HUES6 (cell line): ENCODE results near the gene SMYD3.
"Not testable (repeated sequence)": the region's sequence is repeated elsewhere in the genome, so short reads cannot be mapped to it uniquely, and the experiment has no call there.

Experiments used
- H3K27ac ChIP-seq: 2 replicates; pipeline ENCODE4 v1.7.0; 2013; ENCODE audit warnings: low read depth, mild to moderate bottlenecking, low read length, inconsistent platforms
- H3K27me3 ChIP-seq: 2 replicates; pipeline ENCODE4 v1.6.1; 2013; ENCODE audit warnings: low read length; ENCODE audit not compliant: control insufficient read depth, insufficient read depth
- H3K36me3 ChIP-seq: 2 replicates; pipeline ENCODE4 v1.6.1; 2013; ENCODE audit warnings: low read length; ENCODE audit not compliant: control insufficient read depth, insufficient read depth
- H3K4me1 ChIP-seq: 2 replicates; pipeline ENCODE4 v1.6.1; 2013; ENCODE audit warnings: low read length; ENCODE audit not compliant: control insufficient read depth, insufficient read depth
- H3K4me3 ChIP-seq: 2 replicates; pipeline ENCODE4 v1.5.1; 2013; ENCODE audit warnings: low read depth, low read length
- H3K9ac ChIP-seq: one replicate; pipeline ENCODE4 v1.6.1; 2013; ENCODE audit warnings: mild to moderate bottlenecking, low read length
- H3K9me3 ChIP-seq: 2 replicates; pipeline ENCODE4 v1.6.1; 2013; ENCODE audit warnings: low read depth, low read length; ENCODE audit not compliant: control insufficient read depth, insufficient read depth

The SMYD3 gene

DNA sequence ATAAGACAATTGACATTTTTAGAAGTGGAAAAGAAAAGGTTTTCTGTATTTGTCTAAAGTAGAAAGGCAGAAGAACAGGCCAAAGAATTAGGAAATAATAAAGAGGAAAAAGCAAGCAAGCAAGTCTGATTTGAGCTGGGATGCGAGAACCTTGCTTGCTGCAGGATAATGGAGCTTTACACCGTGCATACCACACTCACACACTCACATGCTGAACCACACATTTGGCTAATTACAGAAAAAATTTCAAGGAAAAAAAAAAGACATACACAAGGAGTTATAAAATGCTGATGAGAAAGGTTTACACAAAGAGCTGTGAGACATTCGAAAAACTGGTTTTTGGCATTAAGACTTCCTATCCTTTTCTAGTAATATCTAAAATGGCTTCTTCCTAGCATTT lies 758.4 kb downstream of the SMYD3 start:
- Histone ChIP-seq H3K36me3 (no peaks in the 10 kb centered on the region), H3K27me3 (no peaks in the 10 kb centered on the region), H3K4me1 (peaks cover 7% of the 10 kb centered on the region), H3K27ac (no peak overlapping the region), H3K9ac (no peak overlapping the region), H3K9me3 (no peaks in the 10 kb centered on the region), H3K4me3 (no peak overlapping the region)

DNA sequence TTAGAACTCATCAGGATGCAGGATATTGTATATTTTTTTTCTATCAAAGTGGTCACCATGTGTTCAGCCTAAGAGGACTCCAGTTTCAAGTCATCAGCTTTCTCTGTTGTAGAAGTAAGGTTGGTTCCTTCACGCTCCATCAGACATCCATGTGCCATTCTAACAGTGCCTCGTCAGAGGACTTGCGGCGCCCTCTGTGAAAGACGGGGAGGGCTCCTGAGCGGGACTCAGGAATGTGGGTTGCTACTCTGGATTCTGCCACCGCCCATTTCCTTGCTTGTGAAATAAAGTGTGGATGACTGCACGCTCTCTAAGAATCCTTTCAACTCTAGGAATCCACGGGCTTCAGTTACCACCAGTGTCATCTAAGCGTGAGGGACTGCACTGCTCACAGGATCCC lies 758.8 kb downstream of the SMYD3 start:
- Histone ChIP-seq H3K4me1 (peaks cover 7% of the 10 kb centered on the region), H3K36me3 (no peaks in the 10 kb centered on the region), H3K27me3 (no peaks in the 10 kb centered on the region), H3K27ac (no peak overlapping the region), H3K4me3 (no peak overlapping the region), H3K9me3 (no peaks in the 10 kb centered on the region), H3K9ac (no peak overlapping the region)

DNA sequence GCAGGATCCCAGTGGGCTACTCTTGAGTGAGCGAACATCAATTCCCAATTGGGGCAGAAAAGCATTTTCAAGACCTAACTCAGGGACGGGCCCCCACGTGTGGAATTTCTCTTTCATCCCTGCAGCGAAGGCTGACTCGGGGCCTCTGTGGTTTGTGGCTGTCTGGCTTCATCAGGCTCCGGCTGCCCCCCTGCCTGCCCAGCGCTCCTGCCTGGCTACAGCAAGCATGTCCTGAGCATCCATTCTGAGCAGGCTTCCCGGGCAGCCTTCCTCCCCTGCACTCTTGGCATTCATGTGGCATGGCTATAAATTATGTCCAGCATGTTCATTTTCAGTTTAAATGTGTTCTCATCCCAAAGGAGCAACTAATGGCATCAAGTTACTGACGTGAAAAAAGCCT lies 764.2 kb downstream of the SMYD3 start:
- Histone ChIP-seq H3K36me3 (no peaks in the 10 kb centered on the region), H3K27ac (no peak overlapping the region), H3K4me1 (no peaks in the 10 kb centered on the region), H3K9me3 (no peaks in the 10 kb centered on the region), H3K4me3 (no peak overlapping the region), H3K9ac (no peak overlapping the region), H3K27me3 (no peaks in the 10 kb centered on the region)

DNA sequence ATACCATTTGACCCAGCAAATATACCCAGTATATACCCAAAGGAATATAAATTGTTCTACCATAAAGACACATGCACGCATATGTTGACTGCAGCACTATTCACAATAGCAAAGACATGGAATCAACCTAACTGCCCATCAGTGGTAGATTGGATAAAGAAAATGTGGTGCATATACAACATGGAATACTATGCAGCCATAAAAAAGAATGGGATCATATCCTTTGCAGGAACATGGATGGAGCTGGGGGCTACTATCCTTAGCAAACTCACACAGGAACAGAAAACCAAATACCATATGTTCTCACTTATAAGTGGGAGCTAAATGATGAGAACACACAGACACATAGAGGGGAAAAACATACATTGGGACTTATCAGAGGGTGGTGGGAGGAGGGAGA lies 766.7 kb downstream of the SMYD3 start:
- not testable (repeated sequence) for H3K27me3 ChIP-seq, H3K4me3 ChIP-seq, H3K27ac ChIP-seq, H3K9me3 ChIP-seq, H3K9ac ChIP-seq, H3K4me1 ChIP-seq, H3K36me3 ChIP-seq

DNA sequence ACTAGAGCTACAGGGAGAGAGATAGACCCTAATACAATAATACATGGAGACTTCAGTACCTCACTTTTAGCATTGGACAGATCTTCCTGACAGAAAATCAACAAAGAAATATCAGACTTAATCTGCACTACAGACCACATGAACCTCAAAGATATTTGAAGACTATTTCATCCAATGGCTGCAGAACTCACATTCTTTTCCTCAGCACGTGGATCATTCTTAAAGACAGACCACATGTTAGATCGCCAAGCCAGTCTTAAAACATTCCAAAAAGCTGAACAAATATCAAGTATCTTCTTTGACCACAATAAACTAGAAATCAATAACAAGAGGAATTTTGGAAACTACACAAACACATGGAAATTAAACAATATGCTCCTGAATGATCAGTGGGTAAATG lies 776.3 kb downstream of the SMYD3 start:
- no peak overlapping the region for H3K4me3 ChIP-seq
- no peaks in the 10 kb centered on the region for H3K27me3 ChIP-seq
- no peak overlapping the region for H3K9ac ChIP-seq

DNA sequence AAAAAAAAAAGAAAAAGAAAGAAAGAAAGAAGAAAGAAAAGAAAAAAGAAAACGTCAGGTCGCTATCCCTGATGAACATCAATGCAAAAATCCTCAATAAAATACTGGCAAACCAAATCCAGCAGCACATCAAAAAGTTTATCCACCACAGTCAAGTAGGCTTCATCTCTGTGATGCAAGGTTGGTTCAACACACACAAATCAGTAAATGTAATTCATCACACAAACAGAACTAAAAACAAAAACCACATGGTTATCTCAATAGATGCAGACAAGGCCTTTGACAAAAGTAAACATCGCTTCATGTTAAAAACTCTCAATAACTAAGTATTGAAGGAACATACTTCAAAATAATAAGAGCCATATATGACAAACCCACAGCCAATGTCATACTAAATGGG lies 779.0 kb downstream of the SMYD3 start:
- not testable (repeated sequence) for H3K9me3 ChIP-seq, H3K4me1 ChIP-seq, H3K27ac ChIP-seq, H3K36me3 ChIP-seq, H3K4me3 ChIP-seq, H3K27me3 ChIP-seq, H3K9ac ChIP-seq

More for the DNA sequence above, 776.3 kb downstream of the SMYD3 start:
- Histone ChIP-seq H3K36me3 (no peaks in the 10 kb centered on the region), H3K27ac (no peak overlapping the region), H3K9me3 (peaks cover 5% of the 10 kb centered on the region; the same call in 1 of the 2 replicates), H3K4me1 (no peaks in the 10 kb centered on the region)

DNA sequence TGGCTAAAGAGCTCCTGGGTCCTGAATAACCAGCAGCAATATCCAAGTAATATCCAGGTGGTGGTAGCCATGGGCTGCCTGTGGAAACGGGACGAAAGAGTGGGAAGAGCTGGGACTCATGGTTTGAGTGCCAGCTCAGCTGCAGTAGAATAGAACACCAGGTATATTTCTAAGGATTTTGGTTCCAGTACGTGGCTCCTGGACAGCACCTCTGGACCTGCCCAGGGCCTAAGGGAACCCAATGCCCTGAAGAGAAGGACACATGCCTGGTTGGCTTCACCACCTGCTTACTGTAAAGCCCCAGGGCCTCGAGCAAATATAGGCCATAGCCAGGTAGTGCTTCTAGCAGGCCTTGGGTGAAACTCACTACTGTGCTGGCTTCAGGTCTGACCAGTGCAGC lies 785.6 kb downstream of the SMYD3 start:
- Histone ChIP-seq H3K9ac (no peak overlapping the region), H3K4me3 (no peak overlapping the region), H3K4me1 (no peaks in the 10 kb centered on the region), H3K36me3 (no peaks in the 10 kb centered on the region), H3K27ac (no peak overlapping the region), H3K9me3 (no peaks in the 10 kb centered on the region), H3K27me3 (no peaks in the 10 kb centered on the region)

DNA sequence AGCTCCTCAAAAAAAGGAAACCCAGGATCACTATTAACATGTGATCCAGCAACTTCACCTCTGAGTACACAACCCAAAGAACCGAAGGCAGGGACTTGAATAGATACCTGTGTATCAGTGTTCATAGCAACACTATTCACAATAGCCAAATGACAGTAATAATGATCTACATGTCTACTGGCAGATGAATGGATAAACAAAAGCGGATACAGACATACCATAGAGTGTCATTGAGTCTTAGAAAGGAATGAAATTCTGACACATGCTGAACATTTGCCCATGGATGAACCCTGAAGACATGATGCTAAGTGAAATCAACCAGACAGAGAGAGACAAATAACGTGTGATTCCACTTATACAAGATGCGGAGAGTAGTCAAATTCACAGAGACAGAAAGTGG lies 788.1 kb downstream of the SMYD3 start:
- Histone ChIP-seq H3K27ac (no peak overlapping the region), H3K4me1 (no peaks in the 10 kb centered on the region), H3K9ac (no peak overlapping the region), H3K9me3 (no peaks in the 10 kb centered on the region), H3K4me3 (no peak overlapping the region), H3K27me3 (no peaks in the 10 kb centered on the region), H3K36me3 (no peaks in the 10 kb centered on the region)

DNA sequence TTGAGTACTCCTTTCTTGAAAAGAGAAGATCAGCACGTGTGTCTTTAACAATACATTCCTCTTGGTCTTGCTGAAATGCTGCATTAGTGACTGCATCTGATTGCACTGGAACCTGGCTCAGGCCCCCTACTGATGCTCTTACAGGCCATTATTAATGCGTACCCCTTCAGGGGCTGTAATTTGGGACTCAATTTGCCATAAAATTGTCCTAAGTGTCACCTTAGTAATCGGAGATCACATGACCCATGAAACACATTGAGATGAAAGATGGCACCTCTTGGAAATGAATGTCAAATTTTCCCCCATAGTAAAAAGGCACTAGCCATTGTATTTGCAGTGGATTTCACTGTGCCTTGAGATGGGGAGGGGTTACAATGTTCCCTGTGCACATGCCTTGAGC lies 789.0 kb downstream of the SMYD3 start:
- Histone ChIP-seq H3K27ac (no peak overlapping the region), H3K4me3 (no peak overlapping the region), H3K4me1 (no peaks in the 10 kb centered on the region), H3K9me3 (no peaks in the 10 kb centered on the region), H3K9ac (no peak overlapping the region), H3K36me3 (no peaks in the 10 kb centered on the region), H3K27me3 (no peaks in the 10 kb centered on the region)

DNA sequence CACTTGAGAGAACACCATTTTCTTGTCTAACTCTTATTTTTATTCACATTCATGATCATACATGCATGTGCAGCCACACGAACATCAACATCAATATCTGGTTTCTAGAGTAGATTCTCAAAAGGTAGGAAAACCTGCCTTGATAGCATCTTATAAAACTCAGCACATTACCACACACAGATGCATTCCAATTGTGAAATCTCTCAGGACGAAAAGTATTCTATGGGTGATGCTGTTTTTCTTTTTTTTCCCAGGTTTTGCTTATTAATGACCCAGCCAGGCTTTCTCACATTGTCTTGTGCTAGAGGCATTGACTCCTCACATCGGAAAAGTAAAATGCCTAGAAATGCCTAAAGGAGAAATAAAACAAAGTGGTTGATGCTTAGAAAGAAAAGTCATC lies 789.5 kb downstream of the SMYD3 start:
- H3K9me3 ChIP-seq, result no peaks in the 10 kb centered on the region
- no peaks in the 10 kb centered on the region for H3K4me1 ChIP-seq
- no peaks in the 10 kb centered on the region for H3K27me3 ChIP-seq
- no peak overlapping the region for H3K27ac ChIP-seq
- H3K9ac ChIP-seq, result no peak overlapping the region
- H3K36me3 ChIP-seq, result no peaks in the 10 kb centered on the region
- no peak overlapping the region for H3K4me3 ChIP-seq

DNA sequence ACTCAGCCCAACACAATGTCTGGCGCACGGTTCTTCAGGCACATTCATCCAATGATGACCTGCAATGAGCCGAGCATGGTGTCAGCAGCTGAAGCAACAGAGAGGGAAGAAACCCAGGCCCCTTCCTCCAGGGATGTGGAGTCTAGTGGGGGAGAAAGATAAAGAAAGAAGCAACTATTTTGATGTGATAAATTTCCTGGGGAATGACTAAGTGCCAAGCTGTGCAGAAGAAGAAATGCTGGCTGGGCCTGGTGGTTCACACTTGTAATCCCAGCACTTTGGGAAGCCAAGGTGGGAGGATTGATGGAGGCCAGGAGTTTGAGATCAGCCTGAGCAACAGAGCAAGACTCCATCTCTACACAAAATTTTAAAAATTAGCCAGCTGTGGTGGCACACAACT lies 790.5 kb downstream of the SMYD3 start:
- Histone ChIP-seq H3K36me3 (no peaks in the 10 kb centered on the region), H3K27me3 (no peaks in the 10 kb centered on the region), H3K9ac (no peak overlapping the region), H3K4me1 (0 out of 2 replicates have a peak, but pooled peaks cover 2% of the 10 kb centered on the region), H3K4me3 (no peak overlapping the region), H3K9me3 (no peaks in the 10 kb centered on the region), H3K27ac (no peak overlapping the region)

DNA sequence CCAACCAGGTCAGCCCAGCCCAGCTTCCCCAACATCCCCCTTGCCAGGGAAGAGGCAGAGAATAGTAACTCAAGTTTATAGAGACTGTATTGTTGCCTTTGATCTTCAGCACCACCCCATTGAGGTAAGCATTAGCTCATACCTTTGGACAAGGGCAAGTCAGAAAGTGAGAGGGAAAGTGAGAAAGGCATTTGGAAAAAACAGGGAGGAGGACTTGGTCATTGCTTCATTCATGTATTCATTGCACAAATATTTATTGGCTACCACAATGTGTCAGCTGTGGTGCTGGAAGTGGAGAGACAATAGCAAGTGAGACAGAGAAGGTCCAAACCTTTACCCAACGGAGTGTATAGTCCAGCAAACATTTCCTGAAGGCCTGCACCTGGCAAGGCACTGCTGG lies 791.1 kb downstream of the SMYD3 start:
- no peaks in the 10 kb centered on the region for H3K27me3 ChIP-seq
- H3K4me1 ChIP-seq, result 0 out of 2 replicates have a peak, but pooled peaks cover 4% of the 10 kb centered on the region
- H3K27ac ChIP-seq, result no peak overlapping the region
- no peaks in the 10 kb centered on the region for H3K36me3 ChIP-seq
- H3K4me3 ChIP-seq, result no peak overlapping the region
- no peaks in the 10 kb centered on the region for H3K9me3 ChIP-seq
- H3K9ac ChIP-seq, result no peak overlapping the region
